HEK293 (cell line): ENCODE measurements around the gene CCDC61.

ENCODE experiments used
- CTCF ChIA-PET: fragments of 350-600 bp; formaldehyde crosslinking; extraction: SDS; loops from one replicate; lab custom pipeline; 2021; ENCODE audit warnings: antibody characterized with exemption; lab: Yijun Ruan, JAX
- POLR2A ChIA-PET: fragments of 300-600 bp; formaldehyde crosslinking; extraction: SDS; loops from one replicate; lab custom pipeline; 2020; ENCODE audit warnings: antibody characterized with exemption, inconsistent platforms; lab: Yijun Ruan, JAX
- H3K27ac ChIP-seq: fragments of 200-500 bp; sonication (Bioruptor generic); 2 replicates; pipeline ENCODE4 v1.5.1; 2014; ENCODE audit warnings: low read depth, low read length, control low read depth, inconsistent platforms; ENCODE audit errors: extremely low read depth
- H3K36me3 ChIP-seq, 2 experiments: fragments of 200-500 bp in 1 of 2; sonication (Bioruptor generic) in 1 of 2; 1 replicate in 1 of 2; 2 replicates in 1 of 2; pipeline ENCODE4 v1.5.1; 2014 to 2017; ENCODE audit warnings: inconsistent platforms in 2 of 2, low read length in 2 of 2; ENCODE audit not compliant: control insufficient read depth in 2 of 2, insufficient read depth in 1 of 2
- H3K4me1 ChIP-seq: fragments of 200-500 bp; sonication (Bioruptor generic); 2 replicates; pipeline ENCODE4 v1.5.1; 2014; ENCODE audit warnings: mild to moderate bottlenecking, low read length, inconsistent platforms; ENCODE audit not compliant: control insufficient read depth, insufficient read depth
- H3K4me3 ChIP-seq: 2 replicates; pipeline ENCODE4 v1.5.1; 2011; ENCODE audit warnings: low read depth, mild to moderate bottlenecking, control low read depth, low read length, moderate library complexity
- H3K9me3 ChIP-seq: fragments of 200-500 bp; sonication (Bioruptor generic); 2 replicates; pipeline ENCODE4 v1.5.1; 2014; ENCODE audit warnings: low read depth, low read length, inconsistent platforms; ENCODE audit not compliant: control insufficient read depth, insufficient read depth
- HIC1 ChIP-seq: fragments of 450-650 bp; formaldehyde crosslinking; IDR thresholded peaks from 2 replicates; pipeline ENCODE4 v1.5.1; 2016; ENCODE audit warnings: missing biosample characterization, missing genetic modification characterization
- KLF1 ChIP-seq: fragments of 450-650 bp; formaldehyde crosslinking; IDR thresholded peaks from 2 replicates; pipeline ENCODE4 v1.5.1; 2016; ENCODE audit warnings: missing biosample characterization, missing genetic modification characterization
- KLF8 ChIP-seq: fragments of 450-650 bp; formaldehyde crosslinking; IDR thresholded peaks from 2 replicates; pipeline ENCODE4 v1.5.1; 2016; ENCODE audit warnings: missing biosample characterization, missing genetic modification characterization
- PBX3 ChIP-seq: sonication (generic); formaldehyde crosslinking; IDR thresholded peaks from 2 replicates; pipeline ENCODE4 v1.8.1; 2022; ENCODE audit warnings: mild to moderate bottlenecking, moderate library complexity, missing genetic modification reagents
- SP2 ChIP-seq: fragments of 450-650 bp; formaldehyde crosslinking; IDR thresholded peaks from 2 replicates; pipeline ENCODE4 v1.5.1; 2016; ENCODE audit warnings: missing biosample characterization, missing genetic modification characterization
- YY1 ChIP-seq: fragments of 450-650 bp; formaldehyde crosslinking; IDR thresholded peaks from 2 replicates; pipeline ENCODE4 v1.5.1; 2018; ENCODE audit warnings: missing biosample characterization, missing genetic modification characterization
- ZNF114 ChIP-seq: fragments of 450-650 bp; formaldehyde crosslinking; IDR thresholded peaks from 2 replicates; pipeline ENCODE4 v1.5.0; 2017; ENCODE audit warnings: missing biosample characterization, missing genetic modification characterization
- ZNF184 ChIP-seq: fragments of 450-650 bp; IDR thresholded peaks from 2 replicates; pipeline ENCODE4 v1.5.1; 2018; ENCODE audit warnings: missing biosample characterization, mild to moderate bottlenecking, missing genetic modification characterization
- ZNF610 ChIP-seq: fragments of 450-650 bp; formaldehyde crosslinking; IDR thresholded peaks from 2 replicates; pipeline ENCODE4 v1.5.1; 2016; ENCODE audit warnings: missing biosample characterization, missing genetic modification characterization, borderline replicate concordance
- ZNF629 ChIP-seq: fragments of 450-650 bp; formaldehyde crosslinking; IDR thresholded peaks from 2 replicates; pipeline ENCODE4 v1.5.1; 2017; ENCODE audit warnings: missing biosample characterization, missing genetic modification characterization
- ZNF639 ChIP-seq: fragments of 450-650 bp; formaldehyde crosslinking; IDR thresholded peaks from 2 replicates; pipeline ENCODE4 v1.5.1; 2016; ENCODE audit warnings: missing biosample characterization, missing genetic modification characterization
- ZNF707 ChIP-seq: fragments of 450-650 bp; formaldehyde crosslinking; IDR thresholded peaks from 2 replicates; pipeline ENCODE4 v1.5.1; 2016; ENCODE audit warnings: missing biosample characterization, missing genetic modification characterization
- ZNF76 ChIP-seq: fragments of 450-650 bp; formaldehyde crosslinking; IDR thresholded peaks from 2 replicates; pipeline ENCODE4; 2016; ENCODE audit warnings: low read depth, missing biosample characterization, missing genetic modification characterization, borderline replicate concordance
- ZNF768 ChIP-seq: fragments of 450-650 bp; formaldehyde crosslinking; IDR thresholded peaks from 2 replicates; pipeline ENCODE4 v1.5.1; 2018; ENCODE audit warnings: missing biosample characterization, mild to moderate bottlenecking, missing genetic modification characterization
- TF ChIP-seq, protein P1 (sequence below): fragments of 450-650 bp; formaldehyde crosslinking; IDR thresholded peaks from 2 replicates; pipeline ENCODE4 v1.5.1; 2016; ENCODE audit warnings: missing biosample characterization, missing genetic modification characterization

Gene CCDC61

DNA sequence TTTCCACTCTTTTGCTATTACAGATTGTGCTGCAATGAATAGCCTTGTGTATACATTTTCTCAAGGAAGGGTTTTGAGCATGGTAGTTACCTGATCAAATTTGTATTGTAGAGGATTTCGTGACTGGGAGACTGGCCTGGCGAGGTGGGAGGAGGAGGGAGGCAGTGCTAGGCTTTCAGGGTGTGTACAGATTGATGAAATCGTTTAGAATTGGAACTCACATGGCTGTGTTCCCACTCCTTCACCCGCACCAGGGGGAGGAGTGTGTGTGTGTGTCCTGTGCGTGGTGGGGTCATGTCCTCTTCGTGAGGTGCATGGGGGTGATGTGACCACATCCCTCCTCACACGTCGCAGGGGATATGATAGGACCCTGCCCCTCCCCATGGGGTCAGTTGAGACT lies 19.3 kb downstream of the CCDC61 start (continued):
- TF ChIP-seq, protein P1, sequence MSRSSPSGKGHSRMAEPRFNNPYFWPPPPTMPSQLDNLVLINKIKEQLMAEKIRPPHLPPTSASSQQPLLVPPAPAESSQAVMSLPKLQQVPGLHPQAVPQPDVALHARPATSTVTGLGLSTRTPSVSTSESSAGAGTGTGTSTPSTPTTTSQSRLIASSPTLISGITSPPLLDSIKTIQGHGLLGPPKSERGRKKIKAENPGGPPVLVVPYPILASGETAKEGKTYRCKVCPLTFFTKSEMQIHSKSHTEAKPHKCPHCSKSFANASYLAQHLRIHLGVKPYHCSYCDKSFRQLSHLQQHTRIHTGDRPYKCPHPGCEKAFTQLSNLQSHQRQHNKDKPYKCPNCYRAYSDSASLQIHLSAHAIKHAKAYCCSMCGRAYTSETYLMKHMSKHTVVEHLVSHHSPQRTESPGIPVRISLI: no peak

DNA sequence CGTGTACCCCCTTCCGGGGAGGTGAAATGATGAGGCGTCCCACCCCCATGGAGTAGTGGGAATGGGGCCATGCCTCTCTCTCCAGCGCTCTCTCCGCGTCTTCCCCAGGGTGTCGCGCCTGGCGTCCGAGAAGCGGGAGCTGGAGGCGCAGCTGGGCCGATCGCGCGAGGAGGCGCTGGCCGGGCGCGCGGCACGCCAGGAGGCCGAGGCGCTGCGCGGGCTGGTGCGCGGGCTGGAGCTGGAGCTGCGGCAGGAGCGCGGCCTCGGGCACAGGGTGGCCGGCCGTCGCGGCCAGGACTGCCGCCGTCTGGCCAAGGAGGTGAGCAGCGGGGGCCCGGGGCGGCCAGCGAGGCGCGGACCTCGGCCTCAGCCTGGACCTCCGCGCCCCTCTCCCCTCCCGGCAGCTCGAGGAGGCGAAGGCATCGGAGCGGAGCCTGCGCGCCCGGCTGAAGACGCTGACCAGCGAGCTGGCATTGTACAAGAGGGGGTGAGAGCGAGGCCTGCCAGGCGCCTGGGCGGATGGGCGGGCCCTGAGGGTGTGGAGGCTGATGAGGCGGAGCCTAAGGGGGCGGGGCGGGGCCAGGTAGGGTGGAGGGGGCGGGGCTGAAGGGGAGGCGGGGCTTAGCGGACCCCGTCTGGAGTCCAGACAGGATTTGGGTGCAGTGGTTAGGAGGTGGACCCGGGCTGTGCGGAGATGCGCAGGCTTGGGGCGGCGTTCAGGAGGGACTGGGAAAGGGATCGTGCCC lies 19.8 kb downstream of the CCDC61 start:
- TF ChIP-seq ZNF639 (tag by site-specific recombination): no peak
- TF ChIP-seq PBX3 (CRISPR knock-in tag): no peak
- TF ChIP-seq ZNF768 (tag by site-specific recombination): no peak
- TF ChIP-seq ZNF114 (tag by site-specific recombination): no peak
- no peak for TF ChIP-seq HIC1 (tag by site-specific recombination)
- no peak for TF ChIP-seq ZNF707 (tag by site-specific recombination)
- TF ChIP-seq KLF8 (tag by site-specific recombination): peak; percentile 50; the same call in 1 of the 2 replicates
- no peak for TF ChIP-seq ZNF76
- no peak for TF ChIP-seq ZNF184 (tag by site-specific recombination)
- TF ChIP-seq SP2 (tag by site-specific recombination): 0 out of 2 replicates have a peak, but pooled peaks have one; percentile 11
- TF ChIP-seq ZNF610: no peak
- TF ChIP-seq YY1 (tag by site-specific recombination): no peak
- CTCF ChIA-PET: no interaction called here
- Histone ChIP-seq H3K9me3 (no peaks in the 10 kb centered on the region), H3K4me3 (no peak overlapping the region), H3K4me1 (no peaks in the 10 kb centered on the region; the same call in 1 of the 2 replicates), H3K27ac (no peak overlapping the region), H3K36me3 (peaks cover 0 to 4% of the 10 kb centered on the region in 2 experiments; a peak in 1 of 3 replicates)
- POLR2A ChIA-PET: interaction anchor here (1.2 kb wide), 1 partner anchor 16 kb away, joined by 3 read pairs; no protein-coding TSS in a partner anchor

DNA sequence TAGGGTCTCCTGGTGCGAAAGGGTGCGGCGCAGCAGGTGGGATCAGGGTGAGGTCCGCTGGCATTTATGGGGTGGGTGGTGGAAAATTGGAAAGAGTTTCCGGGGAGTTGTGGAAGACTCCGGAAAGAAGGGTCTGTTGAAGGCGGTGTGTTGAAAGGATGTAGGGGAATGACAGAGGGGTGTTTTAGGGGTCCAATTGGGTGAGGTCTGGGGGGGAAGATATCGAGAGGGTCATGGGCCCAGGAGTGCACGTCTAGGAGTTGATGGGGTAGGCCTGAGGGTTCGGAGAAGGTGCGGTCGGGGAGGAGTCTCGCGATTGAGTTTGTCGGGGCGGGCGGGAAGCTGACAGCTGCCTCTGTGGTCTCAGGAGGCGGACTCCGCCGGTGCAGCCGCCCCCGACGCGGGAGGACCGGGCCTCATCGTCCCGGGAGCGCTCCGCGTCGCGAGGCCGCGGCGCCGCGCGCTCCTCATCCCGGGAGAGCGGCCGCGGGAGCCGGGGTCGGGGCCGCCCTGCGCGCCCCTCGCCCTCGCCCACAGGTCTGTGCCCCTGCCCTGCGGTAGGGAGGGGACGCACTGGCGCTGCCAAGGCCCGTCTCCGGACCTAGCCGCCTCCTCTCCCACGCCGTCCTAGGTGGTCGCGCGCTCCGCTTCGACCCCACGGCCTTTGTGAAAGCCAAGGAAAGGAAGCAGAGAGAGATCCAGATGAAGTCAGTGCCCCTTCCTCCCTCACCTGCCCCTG lies 20.6 kb downstream of the CCDC61 start:
- H3K36me3 ChIP-seq: no peaks in the 10 kb centered on the region; a peak in 1 of 3 replicates
- ChIA-PET CTCF (interaction anchor here (0.9 to 21.8 kb wide), 4 partner anchors 12 to 64 kb away, joined by 4 to 625 read pairs (median 34); no protein-coding TSS in a partner anchor), POLR2A (interaction anchor here (0.5 to 1.6 kb wide), 6 partner anchors 17 to 256 kb away, joined by 3 to 7 read pairs (median 6); partner anchors contain the start of genes CCDC61 and MYPOP)
- no peaks in the 10 kb centered on the region for H3K9me3 ChIP-seq
- no peak overlapping the region for H3K4me3 ChIP-seq
- no peak overlapping the region for H3K27ac ChIP-seq
- TF ChIP-seq KLF1 (peak; percentile 29; the same call in 1 of the 2 replicates), ZNF629 (tag by site-specific recombination) (no peak)
- no peaks in the 10 kb centered on the region; the same call in 1 of the 2 replicates for H3K4me1 ChIP-seq
